Activated CD4-positive, CD25-positive, alpha-beta regulatory T cell treated with anti-CD3 and anti-CD28 coated beads, Interleukin-2, amount 50 U/mL, for 16 hours (primary cell): Measurements from ENCODE around the gene TEX22.

Experiments used
- DNase-seq: peaks from one replicate; pipeline ENCODE4 v3.0.0-alpha.2; 2020; ENCODE audit warnings: low read depth, low spot score

Gene TEX22

GRCh38 chr14:105366386-105367074 is 31.8 kb upstream of the TEX22 start:
- no peak for DNase-seq

DNA sequence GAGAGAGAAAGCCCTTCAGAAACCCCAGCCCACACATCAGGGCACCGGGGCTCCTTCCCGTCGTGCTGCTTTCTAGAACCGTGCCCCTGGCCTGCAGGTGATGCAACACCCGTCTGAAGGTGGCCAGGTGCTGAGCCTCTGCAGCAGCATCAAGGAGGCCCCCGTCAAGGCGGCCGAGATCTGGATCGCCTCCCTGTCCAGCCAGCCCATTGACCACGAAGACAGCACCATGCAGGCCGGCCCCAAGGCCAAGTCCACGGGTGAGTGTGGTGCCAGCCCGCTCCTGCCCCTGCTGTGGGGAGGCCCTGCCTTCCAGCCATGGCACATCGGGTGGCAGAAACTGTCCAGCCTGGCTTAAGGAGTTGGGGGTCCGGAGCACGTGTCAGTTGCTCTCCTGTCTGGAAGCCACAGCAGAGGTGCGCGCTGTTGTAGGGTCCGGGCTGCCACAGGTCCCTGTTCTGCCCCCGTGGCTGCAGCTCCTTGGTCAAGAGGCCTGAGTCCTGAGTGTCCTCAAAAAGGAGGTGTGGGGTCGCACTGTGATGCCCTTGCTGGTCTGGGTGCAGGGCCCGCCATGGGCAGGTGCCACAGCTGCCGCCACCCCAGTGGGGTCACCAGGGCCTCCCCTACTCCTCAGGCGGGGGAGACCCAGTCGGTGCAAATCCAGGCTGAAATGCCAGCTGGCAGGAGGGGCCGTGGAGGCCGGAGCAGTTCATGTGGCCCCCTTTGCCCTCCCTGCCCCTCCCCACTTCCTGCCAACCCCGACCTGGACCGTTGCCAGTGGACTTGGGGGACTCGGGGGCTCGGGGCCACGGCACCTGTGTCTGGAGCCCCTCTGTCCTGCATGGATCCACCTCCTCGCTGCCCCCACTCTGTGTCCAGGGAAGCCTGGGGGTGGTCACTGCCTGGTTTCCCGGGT is 31.0 kb upstream of the TEX22 start:
- no peak for DNase-seq

GRCh38 chr14:105368032-105368417 is 30.3 kb upstream of the TEX22 start:
- no peak for DNase-seq

DNA sequence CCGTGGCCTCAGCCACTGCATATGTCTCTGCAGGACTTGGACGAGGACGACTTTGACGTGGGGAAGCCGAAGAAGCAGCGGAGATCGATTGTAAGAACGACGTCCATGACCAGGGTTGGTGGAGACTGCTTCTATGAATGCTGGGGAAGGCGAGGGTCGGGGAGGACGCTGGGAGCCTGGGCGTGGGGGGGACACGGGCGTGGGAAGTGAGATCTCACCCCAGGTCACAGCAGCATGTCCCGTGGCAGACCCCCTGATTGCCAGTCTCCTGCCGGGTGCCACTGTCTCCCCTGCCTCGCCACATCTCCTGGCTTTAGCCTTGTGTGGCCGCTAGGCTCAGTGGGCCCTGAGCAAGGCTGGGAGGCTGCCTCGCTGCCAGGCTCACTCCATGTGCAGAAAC is 29.9 kb upstream of the TEX22 start:
- DNase-seq = no peak

GRCh38 chr14:105368910-105369652 is 29.3 kb upstream of the TEX22 start:
- no peak for DNase-seq

DNA sequence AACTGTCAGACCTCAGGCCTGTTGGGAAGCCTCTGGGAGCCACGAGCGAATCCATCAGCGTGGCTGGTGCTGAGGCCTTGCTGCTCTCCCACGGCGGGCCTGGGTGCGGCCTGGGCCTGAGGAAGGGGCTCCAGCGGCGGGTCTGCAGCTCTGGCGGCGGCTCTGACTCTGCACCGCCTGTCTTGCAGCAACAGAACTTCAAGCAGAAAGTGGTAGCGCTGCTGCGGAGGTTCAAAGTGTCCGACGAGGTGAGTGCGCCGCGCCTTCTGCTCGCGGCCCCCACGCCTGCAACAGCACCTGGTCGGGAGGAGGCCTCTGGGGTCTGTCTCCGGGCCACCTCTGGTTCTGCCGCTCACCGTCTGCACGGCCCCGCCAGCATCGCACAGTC is 28.7 kb upstream of the TEX22 start:
- no peak for DNase-seq

GRCh38 chr14:105374389-105374788 is 23.9 kb upstream of the TEX22 start:
- no peak for DNase-seq

- DNase-seq = no peak
Measured at GRCh38 chr14:105375635-105376057, 22.7 kb upstream of the TEX22 start.

GRCh38 chr14:105376521-105377440 is 21.6 kb upstream of the TEX22 start:
- no peak for DNase-seq

- DNase-seq = no peak
Measured at GRCh38 chr14:105377555-105378182, 20.7 kb upstream of the TEX22 start.

DNA sequence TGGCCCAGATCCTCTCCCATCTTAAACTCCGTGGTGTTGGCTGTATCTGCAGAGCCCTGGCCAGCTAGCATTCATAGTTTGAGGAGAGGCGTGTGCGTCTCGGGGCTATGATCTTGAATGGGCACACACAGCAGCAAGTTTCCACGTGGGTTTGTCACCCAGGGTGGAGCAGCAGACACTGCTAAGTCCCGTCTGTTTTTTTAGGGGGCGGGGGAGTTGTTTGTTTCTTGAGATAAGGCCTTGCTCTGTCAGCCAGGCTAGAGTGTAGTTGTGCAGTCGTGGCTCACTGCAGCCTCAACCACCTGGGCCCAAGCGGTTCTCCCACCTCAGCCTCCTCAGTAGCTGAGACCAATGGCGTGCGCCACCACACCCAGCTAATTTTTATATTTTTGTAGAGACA is 20.1 kb upstream of the TEX22 start:
- DNase-seq = no peak

DNA sequence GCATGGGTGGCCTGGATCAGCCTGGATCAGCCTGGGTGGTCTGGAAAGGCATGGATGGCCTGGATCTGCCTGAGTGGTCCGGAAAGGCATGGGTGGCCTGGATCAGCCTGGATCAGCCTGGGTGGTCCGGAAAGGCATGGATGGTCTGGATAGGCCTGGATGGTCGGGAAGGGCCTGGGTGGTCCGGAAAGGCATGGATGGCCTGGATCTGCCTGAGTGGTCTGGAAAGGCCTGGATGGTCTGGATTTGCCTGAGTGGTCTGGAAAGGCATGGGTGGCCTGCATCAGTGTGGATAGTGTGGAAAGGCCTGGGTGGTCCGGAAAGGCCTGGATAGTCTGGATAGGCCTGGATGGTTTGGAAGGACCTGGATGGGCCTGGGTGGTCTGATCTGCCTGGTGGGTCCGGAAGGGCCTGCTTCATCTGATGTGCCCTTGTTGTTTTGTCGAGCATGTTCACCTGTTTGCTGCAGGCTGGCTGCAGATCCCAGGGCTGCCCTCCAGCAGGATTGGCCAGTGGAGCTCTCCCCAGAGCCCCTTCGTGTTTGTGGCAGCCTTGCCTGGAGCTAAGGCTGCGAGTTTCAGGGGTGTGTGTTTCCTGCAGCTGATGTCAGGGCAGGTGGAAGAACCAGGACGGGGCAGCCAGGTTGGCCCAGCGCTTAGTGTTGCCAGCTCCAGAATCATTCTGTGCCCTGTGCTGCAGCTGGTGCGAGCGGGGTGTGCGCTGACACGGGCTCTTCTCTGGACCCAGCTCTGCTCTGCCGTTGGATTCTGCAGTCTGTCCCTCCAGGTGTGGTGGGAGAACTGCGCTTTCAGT is 19.3 kb upstream of the TEX22 start:
- no peak for DNase-seq

DNA sequence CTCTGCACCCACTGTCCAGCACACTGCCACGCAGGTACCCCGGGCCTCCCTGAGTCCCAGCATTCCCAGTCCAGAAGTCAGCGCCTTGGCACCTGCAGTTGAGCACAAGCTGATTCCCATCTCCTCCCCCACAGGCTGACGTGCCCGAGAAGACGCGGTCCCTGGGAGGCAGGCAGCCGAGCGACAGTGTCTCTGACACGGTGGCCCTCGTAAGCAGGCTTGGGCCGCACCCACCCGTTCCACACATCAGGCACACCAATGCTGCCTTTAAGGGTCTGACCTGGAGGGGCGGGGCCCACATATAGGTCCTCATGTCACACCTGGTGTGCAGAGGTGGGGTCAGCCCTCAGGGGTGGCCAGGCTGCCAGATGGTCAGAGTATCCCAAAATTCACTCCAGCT is 18.4 kb upstream of the TEX22 start:
- DNase-seq = no peak

DNA sequence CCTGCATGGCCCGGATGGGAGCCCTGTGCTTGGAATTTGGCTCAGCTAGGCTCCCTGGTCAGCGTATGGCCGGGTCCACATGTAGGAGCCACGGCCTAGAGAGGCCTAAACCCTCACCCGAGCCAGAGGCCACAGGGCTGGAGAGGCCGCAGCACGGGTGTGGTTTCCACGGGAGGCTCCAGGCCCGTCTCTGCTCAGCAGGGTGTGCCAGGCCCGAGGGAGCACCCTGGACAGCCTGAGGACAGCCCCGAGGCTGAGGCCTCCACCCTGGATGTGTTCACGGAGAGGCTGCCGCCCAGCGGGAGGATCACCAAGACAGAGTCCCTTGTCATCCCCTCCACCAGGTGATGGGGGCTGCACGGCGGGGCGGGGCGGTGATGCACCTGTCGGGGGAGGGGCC is 17.6 kb upstream of the TEX22 start:
- no peak for DNase-seq

- DNase-seq = no peak
Measured at GRCh38 chr14:105381446-105382342, 16.6 kb upstream of the TEX22 start.

DNA sequence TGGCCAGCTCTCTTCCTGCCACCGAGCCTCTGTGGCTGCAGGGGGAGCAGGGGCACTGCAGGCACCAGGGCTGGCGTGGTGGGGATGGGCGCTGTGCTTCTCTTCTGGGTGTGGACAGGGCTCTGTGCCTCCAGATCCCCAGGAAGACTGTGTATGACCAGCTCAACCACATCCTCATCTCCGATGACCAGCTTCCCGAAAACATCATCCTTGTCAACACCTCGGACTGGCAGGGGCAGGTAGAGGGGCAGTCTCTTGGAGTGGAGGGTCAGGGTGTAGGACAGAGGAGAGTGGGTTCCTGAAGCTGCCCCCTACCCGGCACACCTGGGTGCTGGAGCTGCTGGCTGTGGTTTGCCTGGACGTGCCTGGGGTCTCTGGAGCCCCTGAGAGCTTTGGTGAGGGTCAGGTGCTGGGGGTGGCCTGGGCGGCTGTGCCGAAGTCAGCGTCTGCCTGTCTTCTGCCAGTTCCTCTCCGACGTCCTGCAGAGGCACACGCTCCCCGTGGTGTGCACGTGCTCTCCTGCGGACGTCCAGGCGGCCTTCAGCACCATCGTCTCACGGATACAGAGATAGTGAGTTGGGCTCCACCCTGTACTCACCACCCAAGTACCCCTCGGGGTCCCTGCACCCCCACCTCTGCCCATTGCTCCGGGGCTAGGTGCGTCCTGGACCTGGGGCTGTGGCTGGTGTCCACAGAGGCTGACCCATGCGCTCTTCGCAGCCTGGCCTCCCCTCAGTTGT is 15.8 kb upstream of the TEX22 start:
- no peak for DNase-seq

DNA sequence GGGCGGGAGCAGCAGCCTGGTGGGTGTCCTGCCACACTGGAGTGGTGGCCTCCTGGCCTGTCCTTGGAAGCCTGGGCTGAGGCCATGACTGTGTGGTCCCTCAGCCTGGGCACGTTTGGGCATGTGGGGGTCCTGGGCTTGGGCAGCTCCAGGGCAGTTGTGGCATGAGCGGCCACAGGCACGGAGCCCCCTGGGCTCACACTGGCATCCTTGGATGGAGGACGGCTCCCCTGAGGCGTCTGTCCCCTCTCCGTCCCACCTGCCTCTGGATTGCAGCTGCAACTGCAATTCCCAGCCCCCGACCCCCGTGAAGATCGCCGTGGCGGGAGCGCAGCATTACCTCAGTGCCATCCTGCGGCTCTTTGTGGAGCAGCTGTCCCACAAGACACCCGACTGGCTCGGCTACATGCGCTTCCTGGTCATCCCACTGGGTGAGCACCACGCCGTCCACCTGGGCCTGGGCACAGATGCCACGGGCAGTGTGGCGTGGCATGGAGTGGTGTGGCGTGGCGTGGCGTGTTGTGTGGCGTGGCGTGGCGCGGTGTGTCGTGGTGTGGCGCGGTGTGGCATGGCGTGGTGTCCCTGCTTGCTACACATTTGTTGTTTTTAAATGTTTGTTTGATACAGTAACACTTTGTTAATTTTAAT is 15.1 kb upstream of the TEX22 start:
- no peak for DNase-seq
